Gastroesophageal sphincter (tissue), 4 donors: ENCODE measurements around the gene OR51E1. TPM values are rescaled to one million over a fixed set of nuclear protein-coding genes. Genes with fewer than 3 reads are reported as not detected.

ENCODE experiments used
- ATAC-seq: fragments of 150-250 bp; one replicate; pipeline ENCODE4 v1.9.1; 2016; ENCODE audit warnings: mild to moderate bottlenecking, moderate library complexity
- H3K27ac ChIP-seq, 4 donors: fragments of 200-600 bp; sonication (generic) in 3 of 4; 1 replicate in 3 of 4; 2 replicates in 1 of 4; pipeline ENCODE4 v1.5.1; 2016 to 2019
- H3K27me3 ChIP-seq: fragments of 200-600 bp; sonication (generic); one replicate; pipeline ENCODE4 v1.5.1; 2019
- H3K36me3 ChIP-seq, 2 donors: fragments of 200-600 bp; sonication (generic); one replicate each; pipeline ENCODE4 v1.5.1; 2019; ENCODE audit warnings: control low read depth in 1 of 2
- H3K4me1 ChIP-seq, 3 donors: fragments of 200-600 bp; sonication (generic); 1 replicate in 2 of 3; 2 replicates in 1 of 3; pipeline ENCODE4 v1.5.1; 2016 to 2019; ENCODE audit warnings: control low read depth in 2 of 3
- H3K4me3 ChIP-seq, 2 donors: fragments of 200-600 bp; sonication (generic); one replicate each; pipeline ENCODE4 v1.5.1; 2019; ENCODE audit warnings: mild to moderate bottlenecking in 1 of 2, moderate library complexity in 1 of 2
- H3K9me3 ChIP-seq, 3 donors: fragments of 200-600 bp; sonication (generic); one replicate each; pipeline ENCODE4 v1.5.1; 2017 to 2019; ENCODE audit warnings: control low read depth in 2 of 3
- EP300 ChIP-seq: sonication (generic); formaldehyde crosslinking; IDR thresholded peaks from one replicate; pipeline ENCODE4 v1.6.1; 2017; ENCODE audit warnings: antibody characterized with exemption, mild to moderate bottlenecking
- POLR2A ChIP-seq, 2 donors: fragments of 450-650 bp; IDR thresholded peaks; one replicate each; pipeline ENCODE4 v1.6.1; 2017; ENCODE audit warnings: antibody characterized with exemption in 2 of 2, mild to moderate bottlenecking in 2 of 2, moderate library complexity in 1 of 2
- POLR2AphosphoS5 ChIP-seq: sonication (generic); formaldehyde crosslinking; IDR thresholded peaks from one replicate; pipeline ENCODE4 v1.6.1; 2017; ENCODE audit warnings: antibody characterized with exemption
- WGBS, 2 donors: methylation state at CpG; one replicate each; pipeline ENCODE4 v1.1.5; 2018; ENCODE audit warnings: low coverage in 1 of 2; 5-methylcytosine and 5-hydroxymethylcytosine counted together
- total RNA-seq, 4 donors: library from RNA; depleted of rRNA; stranded (reverse); fragments of >200 nt; gene quantifications; one replicate each; pipeline ENCODE4 v1.1.0, GENCODE V29; 2016
- TF ChIP-seq, protein P1 (sequence below), 4 experiments: fragments of 200-600 bp in 2 of 4; fragments of 450-650 bp in 2 of 4; sonication (generic) in 1 of 4; IDR thresholded peaks; one replicate each; pipeline ENCODE4 v1.5.1; 2017 to 2019; ENCODE audit warnings: antibody characterized with exemption in 4 of 4, mild to moderate bottlenecking in 2 of 4, moderate library complexity in 2 of 4

The OR51E1 gene
- total RNA-seq, 4 donors from 2014 or later = 0.27 to 0.78 (median 0.65) TPM

- no peak for TF ChIP-seq EP300
- TF ChIP-seq, protein P1, sequence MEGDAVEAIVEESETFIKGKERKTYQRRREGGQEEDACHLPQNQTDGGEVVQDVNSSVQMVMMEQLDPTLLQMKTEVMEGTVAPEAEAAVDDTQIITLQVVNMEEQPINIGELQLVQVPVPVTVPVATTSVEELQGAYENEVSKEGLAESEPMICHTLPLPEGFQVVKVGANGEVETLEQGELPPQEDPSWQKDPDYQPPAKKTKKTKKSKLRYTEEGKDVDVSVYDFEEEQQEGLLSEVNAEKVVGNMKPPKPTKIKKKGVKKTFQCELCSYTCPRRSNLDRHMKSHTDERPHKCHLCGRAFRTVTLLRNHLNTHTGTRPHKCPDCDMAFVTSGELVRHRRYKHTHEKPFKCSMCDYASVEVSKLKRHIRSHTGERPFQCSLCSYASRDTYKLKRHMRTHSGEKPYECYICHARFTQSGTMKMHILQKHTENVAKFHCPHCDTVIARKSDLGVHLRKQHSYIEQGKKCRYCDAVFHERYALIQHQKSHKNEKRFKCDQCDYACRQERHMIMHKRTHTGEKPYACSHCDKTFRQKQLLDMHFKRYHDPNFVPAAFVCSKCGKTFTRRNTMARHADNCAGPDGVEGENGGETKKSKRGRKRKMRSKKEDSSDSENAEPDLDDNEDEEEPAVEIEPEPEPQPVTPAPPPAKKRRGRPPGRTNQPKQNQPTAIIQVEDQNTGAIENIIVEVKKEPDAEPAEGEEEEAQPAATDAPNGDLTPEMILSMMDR (IDR thresholded peaks at IDR 0.05) = no peak
- no peak for TF ChIP-seq POLR2AphosphoS5
- no peak for TF ChIP-seq POLR2A (IDR thresholded peaks at IDR 0.05)
- H3K36me3 ChIP-seq = no peaks in the 10 kb centered on the region
- 43 to 73% methylated on average over 4 to 5 of the region's 5 CpGs for WGBS, 2 donors
Observed at GRCh38 chr11:4658629-4659445, 15.1 kb downstream of the OR51E1 start.

GRCh38 chr11:4662876-4663275, 19.1 kb downstream of the OR51E1 start:
- Histone ChIP-seq H3K36me3 (no peaks in the 10 kb centered on the region), H3K4me3 (no peak overlapping the region), H3K27ac (no peak overlapping the region), H3K9me3 (no peaks in the 10 kb centered on the region), H3K27me3 (no peaks in the 10 kb centered on the region), H3K4me1 (no peaks in the 10 kb centered on the region)
- TF ChIP-seq, protein P1 (IDR thresholded peaks at IDR 0.05) = no peak
- no peak for TF ChIP-seq POLR2A (IDR thresholded peaks at IDR 0.05)
- no peak for TF ChIP-seq POLR2AphosphoS5
- no peak for TF ChIP-seq EP300
- 85 to 93% methylated on average over 3 to 5 of the region's 6 CpGs for WGBS, 2 donors
- ATAC-seq = no peak

More at GRCh38 chr11:4658629-4659445, 15.1 kb downstream of the OR51E1 start:
- ATAC-seq = no peak
- H3K4me1 ChIP-seq = no peaks in the 10 kb centered on the region
- no peak overlapping the region for H3K4me3 ChIP-seq
- H3K9me3 ChIP-seq = no peaks in the 10 kb centered on the region
- no peak overlapping the region for H3K27ac ChIP-seq
- no peaks in the 10 kb centered on the region for H3K27me3 ChIP-seq

DNA sequence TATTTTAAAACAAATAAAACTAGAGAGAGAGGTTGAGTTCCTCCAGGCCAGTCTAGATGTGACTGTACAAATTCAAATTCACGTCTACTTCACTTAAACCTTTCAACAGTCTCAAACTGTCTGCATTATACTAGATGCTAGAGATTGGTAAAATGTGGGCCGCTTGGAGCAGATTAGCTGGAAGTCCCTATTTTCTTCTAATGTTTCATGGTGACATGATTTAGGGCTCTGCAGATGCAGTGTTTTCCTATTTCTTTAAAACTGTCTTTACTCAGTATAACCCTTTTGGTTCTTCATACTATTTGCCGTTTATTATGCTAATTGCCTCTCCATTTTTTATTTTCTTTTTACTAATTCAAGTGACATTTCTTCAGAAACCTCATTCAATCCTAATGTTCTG, 20.4 kb downstream of the OR51E1 start:
- Histone ChIP-seq H3K9me3 (no peaks in the 10 kb centered on the region), H3K27me3 (no peaks in the 10 kb centered on the region), H3K4me3 (no peak overlapping the region), H3K36me3 (no peaks in the 10 kb centered on the region), H3K27ac (no peak overlapping the region), H3K4me1 (no peaks in the 10 kb centered on the region)
- WGBS, 2 donors = 77 to 89% methylated on average over 3 of the region's 3 CpGs
- TF ChIP-seq POLR2AphosphoS5 = no peak
- TF ChIP-seq, protein P1 (IDR thresholded peaks at IDR 0.05) = no peak
- no peak for ATAC-seq

- WGBS, 2 donors = 44 to 56% methylated on average over 3 of the region's 3 CpGs
- TF ChIP-seq POLR2A (IDR thresholded peaks at IDR 0.05) = no peak
- TF ChIP-seq POLR2AphosphoS5 = no peak
- TF ChIP-seq EP300 = no peak
- TF ChIP-seq, protein P1 (IDR thresholded peaks at IDR 0.05) = no peak
- no peaks in the 10 kb centered on the region for H3K9me3 ChIP-seq
Observed at GRCh38 chr11:4664786-4665185, 21.0 kb downstream of the OR51E1 start.

GRCh38 chr11:4665424-4665823, 21.6 kb downstream of the OR51E1 start:
- Histone ChIP-seq H3K4me3 (no peak overlapping the region), H3K36me3 (no peaks in the 10 kb centered on the region), H3K4me1 (no peaks in the 10 kb centered on the region), H3K27me3 (no peaks in the 10 kb centered on the region), H3K9me3 (no peaks in the 10 kb centered on the region), H3K27ac (no peak overlapping the region)
- TF ChIP-seq EP300 = no peak
- TF ChIP-seq POLR2A (IDR thresholded peaks at IDR 0.05) = no peak
- no peak for TF ChIP-seq POLR2AphosphoS5
- TF ChIP-seq, protein P1 (IDR thresholded peaks at IDR 0.05) = no peak
- 54 to 57% methylated on average over 2 of the region's 2 CpGs for WGBS, 2 donors
- ATAC-seq = no peak

More at GRCh38 chr11:4664786-4665185, 21.0 kb downstream of the OR51E1 start:
- H3K27ac ChIP-seq = no peak overlapping the region
- H3K4me3 ChIP-seq = no peak overlapping the region
- no peaks in the 10 kb centered on the region for H3K4me1 ChIP-seq
- ATAC-seq = no peak
- H3K27me3 ChIP-seq = no peaks in the 10 kb centered on the region
- H3K36me3 ChIP-seq = no peaks in the 10 kb centered on the region
